GM12801 (cell line): ENCODE results near the gene XYLT2.

Source experiments
- CTCF ChIP-seq: IDR thresholded peaks from one replicate; pipeline ENCODE4 v1.5.1; 2011; ENCODE audit warnings: control low read depth; ENCODE audit not compliant: insufficient read length; ENCODE audit errors: extremely low read depth

The XYLT2 gene

DNA sequence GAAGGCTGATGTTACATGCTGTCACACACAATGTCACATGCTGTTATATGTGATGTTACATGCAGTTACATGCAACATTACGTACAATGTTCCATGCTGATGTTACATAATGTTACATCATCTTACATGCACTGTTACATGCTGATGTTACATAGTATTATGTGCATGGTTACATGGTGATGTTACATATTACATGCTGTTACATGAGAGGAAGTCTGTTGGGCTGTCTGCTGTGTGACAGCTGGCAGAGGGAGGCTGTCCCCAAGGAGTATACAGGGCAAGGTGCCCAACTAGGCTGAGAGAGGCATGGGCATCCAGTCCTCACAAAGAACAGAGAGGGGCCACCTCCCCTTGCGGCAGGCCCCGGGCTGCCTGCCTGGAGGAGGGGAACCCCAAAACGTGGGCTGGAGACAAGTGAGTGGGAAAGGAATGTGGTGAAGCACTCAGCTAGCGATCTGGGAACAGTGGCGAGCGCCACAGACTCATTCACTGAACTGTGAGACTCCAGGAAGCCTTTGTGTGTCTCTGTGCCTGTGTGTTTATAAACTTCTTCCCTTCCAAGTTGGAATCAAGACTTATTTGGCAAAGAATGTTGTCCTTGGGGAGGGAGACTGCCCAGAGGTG, 41.0 kb upstream of the XYLT2 start:
- TF ChIP-seq CTCF: no peak

- no peak for TF ChIP-seq CTCF
Measured at GRCh38 chr17:50307654-50308053, 38.3 kb upstream of the XYLT2 start.

DNA sequence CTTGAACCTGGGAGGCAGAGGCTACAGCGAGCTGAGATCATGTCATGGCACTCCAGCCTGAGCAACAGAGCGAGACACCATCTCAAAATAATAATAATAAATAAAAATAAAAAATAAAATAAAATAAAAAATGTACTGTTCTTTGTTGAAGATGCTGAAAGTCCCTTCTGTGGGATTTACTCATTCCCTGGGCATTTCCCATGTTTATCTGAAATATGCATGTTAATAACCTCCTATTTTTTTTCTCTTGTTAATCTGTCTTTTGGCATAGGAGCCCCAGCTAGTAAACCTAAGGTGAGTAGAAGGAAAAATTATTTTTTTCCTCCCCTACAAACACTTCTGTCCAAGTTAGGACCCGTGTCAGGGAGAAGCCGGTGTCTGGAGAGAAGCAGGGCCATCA, 37.3 kb upstream of the XYLT2 start:
- TF ChIP-seq CTCF: no peak

DNA sequence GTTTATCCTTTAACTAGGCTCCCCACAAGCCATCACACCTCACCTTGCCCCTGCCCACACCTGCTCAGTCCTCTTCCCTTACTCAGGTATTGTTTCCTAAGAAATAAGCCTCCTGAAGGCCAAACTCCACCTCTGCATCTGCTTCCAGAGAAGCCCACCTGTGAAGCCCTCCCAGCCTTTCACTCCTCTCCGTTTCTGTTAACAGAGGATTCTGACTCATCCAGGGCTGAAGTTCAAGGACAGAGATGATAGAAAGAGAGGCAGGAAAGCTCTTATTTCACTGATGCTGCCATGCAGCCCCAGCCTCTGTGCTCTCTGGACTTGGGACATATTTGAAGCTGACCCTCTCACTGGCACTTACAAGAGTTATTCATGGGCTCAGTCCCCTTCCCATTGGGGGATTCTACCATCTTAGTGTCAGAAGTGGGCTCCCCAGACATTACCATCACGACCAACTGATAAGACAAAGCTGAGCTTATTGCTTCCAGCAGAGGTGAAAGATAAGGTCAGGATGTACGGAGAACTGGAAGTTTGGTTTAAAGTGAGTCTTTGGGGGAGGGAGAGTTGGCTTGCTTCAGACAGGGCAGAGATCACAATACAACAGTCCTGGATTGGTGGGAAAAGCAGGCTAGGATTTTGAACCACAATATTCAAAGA, 35.3 kb upstream of the XYLT2 start:
- TF ChIP-seq CTCF: no peak

DNA sequence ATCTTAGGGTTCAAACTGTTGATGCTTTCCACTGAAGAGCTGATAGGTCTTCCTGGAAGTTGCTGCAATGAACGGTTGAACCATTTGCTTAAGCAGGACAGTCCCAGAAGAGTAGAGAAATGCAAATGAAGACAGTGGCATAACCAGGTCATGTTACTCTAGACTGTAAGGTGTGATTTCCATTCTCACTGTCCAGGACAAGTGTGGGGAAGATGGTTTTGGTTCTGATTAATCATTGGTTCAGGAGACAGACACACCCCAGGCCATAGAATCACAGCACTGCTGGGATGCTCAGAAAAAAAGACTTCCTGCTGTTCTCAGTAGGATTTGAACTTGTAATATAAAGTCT, 34.8 kb upstream of the XYLT2 start:
- no peak for TF ChIP-seq CTCF

- no peak for TF ChIP-seq CTCF
Measured at GRCh38 chr17:50311483-50311882, 34.4 kb upstream of the XYLT2 start.

- TF ChIP-seq CTCF: no peak
Measured at GRCh38 chr17:50312308-50312707, 33.6 kb upstream of the XYLT2 start.
